ENCODE results near the gene C1orf35. TPM values are rescaled to one million over a fixed set of nuclear protein-coding genes. Genes with fewer than 3 reads are reported as not detected.
A peak's percentile ranks its signal among the peaks of the same experiment; 100 is the strongest.

C1orf35 gene
- total RNA-seq, 4 donors from 2014 or later: 10.6 to 18.6 (median 12.6) TPM; not detected in 1

DNA sequence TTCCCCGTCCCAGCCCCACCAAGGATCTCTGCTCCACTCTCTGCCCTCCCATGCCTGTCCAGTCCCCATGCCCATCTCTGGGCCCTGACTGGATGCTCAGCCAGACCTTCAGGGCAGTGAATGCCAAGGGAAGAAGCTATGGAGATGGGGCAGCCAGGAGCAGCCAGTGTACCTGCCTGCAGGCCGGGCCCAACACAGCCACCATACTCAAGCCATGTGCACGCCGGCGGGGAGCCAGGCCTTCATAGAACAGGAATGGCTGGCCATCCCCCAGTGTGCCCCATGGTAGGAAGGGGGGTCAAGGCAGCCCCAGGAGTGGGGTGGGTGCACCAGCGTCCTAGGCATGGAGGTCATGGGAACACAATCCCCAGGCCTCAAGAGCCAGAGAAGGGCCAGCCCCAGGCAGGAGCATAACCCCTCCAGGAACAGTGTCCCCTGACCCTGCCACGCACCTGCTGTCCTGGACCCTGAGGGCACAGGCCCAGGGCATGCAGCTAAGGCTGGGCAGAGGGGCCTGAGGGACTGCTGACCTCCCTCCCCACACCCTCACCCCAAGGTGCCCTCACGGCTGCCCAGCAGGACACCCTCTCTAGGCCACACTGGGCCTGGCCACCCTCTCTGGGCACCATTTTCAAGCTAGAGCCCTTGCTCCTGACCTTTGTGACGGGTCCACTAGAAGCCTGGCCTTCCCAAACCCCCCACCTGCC lies 40.9 kb downstream of the C1orf35 start:
- intact Hi-C loops (cut with DNase I; ENCODE audit: low total_unique reads): no loop called here
- H3K27ac ChIP-seq: no peak overlapping the region
- H3K9me3 ChIP-seq: peaks cover 0 to 4% of the 10 kb centered on the region in 2 donors
- no peak overlapping the region for H3K4me3 ChIP-seq
- TF ChIP-seq CTCF (IDR thresholded peaks at IDR 0.05): no peak
- TF ChIP-seq POLR2A (IDR thresholded peaks at IDR 0.05): no peak
- DNase-seq: no peak
- H3K27me3 ChIP-seq: peaks cover 24 to 55% of the 10 kb centered on the region in 2 donors
- no peaks in the 10 kb centered on the region for H3K4me1 ChIP-seq
- H3K36me3 ChIP-seq: no peaks in the 10 kb centered on the region

DNA sequence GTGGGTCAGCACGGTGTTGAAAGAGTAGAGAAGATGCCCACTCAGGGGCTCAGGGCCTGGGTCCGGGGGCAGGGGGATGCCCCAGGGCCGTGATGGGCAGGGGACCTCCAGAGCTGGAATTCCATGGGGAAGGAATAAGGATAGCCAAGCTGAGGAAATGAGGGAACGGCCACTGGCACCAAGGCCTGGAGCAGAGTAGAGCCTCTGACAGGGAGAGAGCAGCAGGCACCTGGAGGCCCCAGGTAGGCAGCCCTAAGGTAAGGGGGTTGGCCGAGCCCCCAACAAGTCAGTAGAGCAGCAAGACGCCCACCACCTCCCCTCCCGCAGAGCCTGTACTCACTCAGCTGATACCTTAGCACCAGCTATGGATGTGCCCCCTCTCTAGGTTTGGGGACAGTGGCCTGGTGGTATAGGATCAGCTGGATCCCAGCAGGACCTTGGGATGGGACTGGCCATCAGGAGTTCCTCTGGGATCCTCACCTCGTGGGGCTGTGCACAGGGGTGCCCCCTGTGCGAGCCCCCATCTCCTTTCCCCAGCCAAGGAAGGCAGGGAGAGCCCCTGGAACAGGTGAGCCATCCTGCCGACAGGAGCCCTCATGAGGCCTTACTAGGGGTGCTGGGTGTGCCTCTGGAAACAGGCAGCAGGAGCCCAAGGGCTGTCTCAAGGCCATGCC lies 41.6 kb downstream of the C1orf35 start:
- no peak overlapping the region for H3K27ac ChIP-seq
- intact Hi-C loops (cut with DNase I; ENCODE audit: low total_unique reads): no loop called here
- DNase-seq: no peak
- TF ChIP-seq CTCF (IDR thresholded peaks at IDR 0.05) (no peak), POLR2A (IDR thresholded peaks at IDR 0.05) (no peak)
- peaks cover 24 to 50% of the 10 kb centered on the region in 2 donors for H3K27me3 ChIP-seq
- peaks cover 0 to 4% of the 10 kb centered on the region in 2 donors for H3K9me3 ChIP-seq
- H3K36me3 ChIP-seq: no peaks in the 10 kb centered on the region
- no peaks in the 10 kb centered on the region for H3K4me1 ChIP-seq
- no peak overlapping the region for H3K4me3 ChIP-seq

DNA sequence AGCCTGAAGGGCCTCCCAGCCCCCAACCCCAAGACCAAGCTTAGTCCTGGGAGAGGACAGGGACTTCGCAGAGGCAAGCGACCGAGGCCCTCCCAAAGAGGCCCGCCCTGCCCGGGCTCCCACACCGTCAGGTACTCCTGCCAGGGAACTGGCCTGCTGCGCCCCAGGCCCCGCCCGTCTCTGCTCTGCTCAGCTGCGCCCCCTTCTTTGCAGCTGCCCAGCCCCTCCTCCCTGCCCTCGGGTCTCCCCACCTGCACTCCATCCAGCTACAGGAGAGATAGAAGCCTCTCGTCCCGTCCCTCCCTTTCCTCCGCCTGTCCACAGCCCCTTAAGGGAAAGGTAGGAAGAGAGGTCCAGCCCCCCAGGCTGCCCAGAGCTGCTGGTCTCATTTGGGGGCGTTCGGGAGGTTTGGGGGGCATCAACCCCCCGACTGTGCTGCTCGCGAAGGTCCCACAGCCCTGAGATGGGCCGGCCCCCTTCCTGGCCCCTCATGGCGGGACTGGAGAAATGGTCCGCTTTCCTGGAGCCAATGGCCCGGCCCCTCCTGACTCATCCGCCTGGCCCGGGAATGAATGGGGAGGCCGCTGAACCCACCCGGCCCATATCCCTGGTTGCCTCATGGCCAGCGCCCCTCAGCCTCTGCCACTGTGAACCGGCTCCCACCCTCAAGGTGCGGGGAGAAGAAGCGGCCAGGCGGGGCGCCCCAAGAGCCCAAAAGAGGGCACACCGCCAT lies 42.5 kb downstream of the C1orf35 start:
- peak in 1 of 2 donors; percentile 12 for DNase-seq
- Histone ChIP-seq H3K9me3 (peaks cover 0 to 4% of the 10 kb centered on the region in 2 donors), H3K4me3 (no peak overlapping the region), H3K36me3 (no peaks in the 10 kb centered on the region), H3K27me3 (peaks cover 24 to 46% of the 10 kb centered on the region in 2 donors), H3K4me1 (no peaks in the 10 kb centered on the region), H3K27ac (no peak overlapping the region)
- TF ChIP-seq CTCF (IDR thresholded peaks at IDR 0.05) (no peak), POLR2A (IDR thresholded peaks at IDR 0.05) (peak in 1 of 2 donors; percentile 9)
- intact Hi-C loops (cut with DNase I; ENCODE audit: low total_unique reads): no loop called here

DNA sequence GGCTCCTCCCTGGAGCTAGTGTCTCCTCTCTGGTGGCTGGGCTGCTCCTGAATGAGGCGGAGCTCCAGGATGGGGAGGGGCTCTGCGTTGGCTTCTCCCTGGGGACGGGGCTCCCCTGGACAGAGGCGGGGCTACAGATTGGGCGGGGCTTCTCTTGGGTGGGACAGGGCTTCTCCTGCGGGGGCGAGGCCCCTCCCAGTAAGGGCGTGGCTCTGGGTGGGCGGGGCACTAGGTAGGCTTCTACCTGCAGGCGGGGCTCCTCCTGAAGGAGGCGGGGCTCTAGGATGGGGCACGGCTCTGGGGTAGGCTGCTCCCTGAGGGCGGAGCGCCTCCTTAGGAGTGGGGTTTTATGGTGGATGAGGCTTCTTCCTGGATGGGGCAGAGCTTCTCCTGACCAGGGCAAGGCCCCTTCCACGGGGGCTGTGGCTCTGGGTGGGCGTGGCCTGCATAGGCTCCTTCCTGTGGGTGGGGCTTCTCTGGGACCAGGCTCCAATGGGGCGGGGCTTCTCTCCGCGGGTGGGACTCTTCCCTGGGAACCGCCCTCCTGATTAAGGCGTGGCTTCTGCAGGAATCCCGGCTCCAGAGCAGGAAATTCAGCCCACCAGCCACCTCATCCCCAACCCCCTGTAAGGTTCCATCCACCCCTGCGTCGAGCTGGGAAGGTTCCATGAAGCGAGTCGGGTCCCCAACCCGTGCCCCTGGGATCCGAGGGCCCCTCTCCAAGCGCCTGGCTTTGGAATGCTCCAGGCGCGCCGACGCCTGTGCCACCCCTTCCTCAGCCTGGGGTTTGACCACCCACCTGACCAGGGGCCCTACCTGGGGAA lies 43.3 kb downstream of the C1orf35 start:
- peak in 1 of 2 donors; percentile 22 for DNase-seq
- intact Hi-C loops (cut with DNase I; ENCODE audit: low total_unique reads): no loop called here
- Histone ChIP-seq H3K9me3 (peaks cover 0 to 4% of the 10 kb centered on the region in 2 donors), H3K4me3 (no peak overlapping the region), H3K36me3 (no peaks in the 10 kb centered on the region), H3K27me3 (peaks cover 24 to 43% of the 10 kb centered on the region in 2 donors), H3K27ac (no peak overlapping the region), H3K4me1 (no peaks in the 10 kb centered on the region)
- TF ChIP-seq POLR2A (IDR thresholded peaks at IDR 0.05) (peak in 1 of 2 donors; percentile 12), CTCF (IDR thresholded peaks at IDR 0.05) (no peak)

All from uterus (tissue), 4 donors.